WTC11 (cell line): ENCODE measurements around the gene ZNF19. TPM values are rescaled to one million over a fixed set of nuclear protein-coding genes. Genes with fewer than 3 reads are reported as not detected.

ENCODE experiments used
- AFF4 ChIP-seq: sonication (generic); formaldehyde crosslinking; IDR thresholded peaks from 2 replicates; pipeline ENCODE4 v1.8.1; 2023; ENCODE audit warnings: mild to moderate bottlenecking, missing genetic modification reagents, borderline replicate concordance
- ARID4B ChIP-seq: sonication (generic); formaldehyde crosslinking; IDR thresholded peaks from 2 replicates; pipeline ENCODE4 v1.8.0; 2023; ENCODE audit warnings: missing genetic modification reagents, mild to moderate bottlenecking, borderline replicate concordance
- CDX4 ChIP-seq: fragments of 250-450 bp; sonication (Bioruptor Pico); IDR thresholded peaks from 2 replicates; pipeline ENCODE4 v1.9.0; 2021; ENCODE audit warnings: moderate library complexity, mild to moderate bottlenecking, inconsistent platforms, borderline replicate concordance
- CREB1 ChIP-seq: sonication (generic); formaldehyde crosslinking; IDR thresholded peaks from 2 replicates; pipeline ENCODE4 v1.8.0; 2023; ENCODE audit warnings: mild to moderate bottlenecking, missing genetic modification reagents
- E2F1 ChIP-seq: sonication (generic); formaldehyde crosslinking; IDR thresholded peaks from 2 replicates; pipeline ENCODE4 v1.8.0; 2022; ENCODE audit warnings: mild to moderate bottlenecking, missing genetic modification reagents
- ELF4 ChIP-seq: sonication (generic); formaldehyde crosslinking; IDR thresholded peaks from 2 replicates; pipeline ENCODE4 v1.8.1; 2022; ENCODE audit warnings: low read depth, mild to moderate bottlenecking, moderate library complexity, missing genetic modification reagents
- EMX1 ChIP-seq: fragments of 250-450 bp; sonication (Bioruptor Pico); IDR thresholded peaks from 2 replicates; pipeline ENCODE4 v1.8.0; 2021; ENCODE audit warnings: mild to moderate bottlenecking
- ETV6 ChIP-seq: sonication (generic); formaldehyde crosslinking; IDR thresholded peaks from 2 replicates; pipeline ENCODE4 v1.8.1; 2022; ENCODE audit warnings: mild to moderate bottlenecking, missing genetic modification reagents
- FOXP1 ChIP-seq: sonication (generic); formaldehyde crosslinking; IDR thresholded peaks from 2 replicates; pipeline ENCODE4 v1.8.0; 2022; ENCODE audit warnings: missing genetic modification reagents, mild to moderate bottlenecking, moderate library complexity, borderline replicate concordance
- FOXP4 ChIP-seq: sonication (generic); formaldehyde crosslinking; IDR thresholded peaks from 2 replicates; pipeline ENCODE4 v1.8.0; 2022; ENCODE audit warnings: mild to moderate bottlenecking, missing genetic modification reagents
- NFE2L1 ChIP-seq: sonication (generic); formaldehyde crosslinking; IDR thresholded peaks from 2 replicates; pipeline ENCODE4 v1.8.1; 2023; ENCODE audit warnings: missing genetic modification reagents
- NR2C2 ChIP-seq: sonication (generic); formaldehyde crosslinking; IDR thresholded peaks from 2 replicates; pipeline ENCODE4 v1.8.0; 2022; ENCODE audit warnings: mild to moderate bottlenecking, missing genetic modification reagents
- NR3C1 ChIP-seq: sonication (generic); formaldehyde crosslinking; conservative IDR thresholded peaks from 2 replicates; pipeline ENCODE4 v1.8.1; 2023; ENCODE audit warnings: low read depth, mild to moderate bottlenecking, missing genetic modification reagents
- RELA ChIP-seq: sonication (generic); formaldehyde crosslinking; IDR thresholded peaks from 2 replicates; pipeline ENCODE4 v1.8.1; 2022; ENCODE audit warnings: missing genetic modification reagents, mild to moderate bottlenecking, borderline replicate concordance
- USF1 ChIP-seq: sonication (generic); formaldehyde crosslinking; IDR thresholded peaks from 2 replicates; pipeline ENCODE4 v1.8.0; 2022; ENCODE audit warnings: mild to moderate bottlenecking, missing genetic modification reagents
- USF2 ChIP-seq: sonication (generic); formaldehyde crosslinking; IDR thresholded peaks from 2 replicates; pipeline ENCODE4 v1.8.1; 2023; ENCODE audit warnings: mild to moderate bottlenecking, missing genetic modification reagents, moderate library complexity
- ZBTB43 ChIP-seq: sonication (generic); formaldehyde crosslinking; IDR thresholded peaks from 2 replicates; pipeline ENCODE4 v1.8.1; 2023; ENCODE audit warnings: mild to moderate bottlenecking, missing genetic modification reagents
- ZNF121 ChIP-seq: sonication (generic); formaldehyde crosslinking; IDR thresholded peaks from 2 replicates; pipeline ENCODE4 v1.8.0; 2023; ENCODE audit warnings: missing genetic modification reagents
- ZNF263 ChIP-seq: sonication (generic); formaldehyde crosslinking; IDR thresholded peaks from 2 replicates; pipeline ENCODE4 v1.8.1; 2022; ENCODE audit warnings: low read depth, mild to moderate bottlenecking, moderate library complexity, missing genetic modification reagents
- ZNF317 ChIP-seq: sonication (generic); formaldehyde crosslinking; IDR thresholded peaks from 2 replicates; pipeline ENCODE4 v1.8.1; 2023; ENCODE audit warnings: low read depth, mild to moderate bottlenecking, moderate library complexity, missing genetic modification reagents, borderline replicate concordance
- ZNF396 ChIP-seq: fragments of 250-450 bp; sonication (Bioruptor Pico); IDR thresholded peaks from 2 replicates; pipeline ENCODE4 v1.8.0; 2021; ENCODE audit warnings: mild to moderate bottlenecking, moderate library complexity, borderline replicate concordance
- total RNA-seq: library from RNA; stranded (reverse); gene quantifications from 3 replicates; pipeline ENCODE4 v1.2.3, GENCODE V29; 2021

ZNF19 gene
- total RNA-seq, 1 experiment from 2014 or later: 4.3 TPM

- TF ChIP-seq USF2 (CRISPR knock-in tag) (no peak), ZNF396 (CRISPR knock-in tag) (no peak), USF1 (CRISPR knock-in tag) (no peak), NFE2L1 (CRISPR knock-in tag) (no peak), RELA (CRISPR knock-in tag) (no peak), AFF4 (CRISPR knock-in tag) (no peak), ZBTB43 (CRISPR knock-in tag) (0 out of 2 replicates have a peak, but pooled peaks have one; percentile 29), EMX1 (0 out of 2 replicates have a peak, but pooled peaks have one; percentile 20), NR2C2 (CRISPR knock-in tag) (no peak), ZNF317 (CRISPR knock-in tag) (no peak), FOXP4 (CRISPR knock-in tag) (no peak; the same call in 1 of the 2 replicates), ZNF121 (CRISPR knock-in tag) (no peak), ELF4 (no peak), ZNF263 (CRISPR knock-in tag) (no peak), CREB1 (CRISPR knock-in tag) (no peak; the same call in 1 of the 2 replicates), ETV6 (CRISPR knock-in tag) (peak; percentile 56; the same call in 1 of the 2 replicates), NR3C1 (CRISPR knock-in tag) (no peak), CDX4 (CRISPR knock-in tag) (no peak), E2F1 (CRISPR knock-in tag) (no peak), FOXP1 (CRISPR knock-in tag) (peak; percentile 66; the same call in 1 of the 2 replicates), ARID4B (CRISPR knock-in tag) (peak; percentile 57; the same call in 1 of the 2 replicates)
Measured at GRCh38 chr16:71484006-71484893, 4.9 kb downstream of the ZNF19 start (continued).
